ENCODE data around the gene CDH13. TPM values are rescaled to one million over a fixed set of nuclear protein-coding genes. Genes with fewer than 3 reads are reported as not detected.

The CDH13 gene
- total RNA-seq, 2 donors from 2014 or later = 2.4 to 6.3 TPM

- intact Hi-C loops (cut with DNase I) = no loop called here
Measured at GRCh38 chr16:83660282-83660681, 1033.5 kb downstream of the CDH13 start.

GRCh38 chr16:83661656-83662055, 1034.9 kb downstream of the CDH13 start:
- Histone ChIP-seq H3K4me1 (no peaks in the 10 kb centered on the region), H3K9ac (ENCODE audit: low read depth in 2 of 2, low read length in 2 of 2) (no peak overlapping the region), H3K27me3 (no peaks in the 10 kb centered on the region), H3K9me3 (no peaks in the 10 kb centered on the region), H3K36me3 (no peaks in the 10 kb centered on the region), H3K27ac (no peak overlapping the region), H3K4me3 (no peak overlapping the region)
- TF ChIP-seq CTCF (IDR thresholded peaks at IDR 0.05) = no peak
- DNase-seq = no peak
- intact Hi-C loops (cut with DNase I) = no loop called here

More at GRCh38 chr16:83660282-83660681, 1033.5 kb downstream of the CDH13 start:
- no peak for DNase-seq
- H3K9me3 ChIP-seq = no peaks in the 10 kb centered on the region
- no peak for TF ChIP-seq CTCF (IDR thresholded peaks at IDR 0.05)
- no peak overlapping the region for H3K27ac ChIP-seq
- no peaks in the 10 kb centered on the region for H3K36me3 ChIP-seq
- H3K4me3 ChIP-seq = no peak overlapping the region
- no peak overlapping the region for H3K9ac ChIP-seq (ENCODE audit: low read depth in 2 of 2, low read length in 2 of 2)
- no peaks in the 10 kb centered on the region for H3K27me3 ChIP-seq
- H3K4me1 ChIP-seq = no peaks in the 10 kb centered on the region

- H3K36me3 ChIP-seq = no peaks in the 10 kb centered on the region
Measured at GRCh38 chr16:83666449-83666848, 1039.7 kb downstream of the CDH13 start.

GRCh38 chr16:83669456-83669855, 1042.7 kb downstream of the CDH13 start:
- Histone ChIP-seq H3K4me3 (no peak overlapping the region), H3K9ac (ENCODE audit: low read depth in 2 of 2, low read length in 2 of 2) (no peak overlapping the region), H3K9me3 (no peaks in the 10 kb centered on the region), H3K27ac (no peak overlapping the region), H3K36me3 (no peaks in the 10 kb centered on the region), H3K27me3 (no peaks in the 10 kb centered on the region), H3K4me1 (no peaks in the 10 kb centered on the region)
- DNase-seq = no peak
- intact Hi-C loops (cut with DNase I) = no loop called here
- no peak for TF ChIP-seq CTCF (IDR thresholded peaks at IDR 0.05)

More at GRCh38 chr16:83666449-83666848, 1039.7 kb downstream of the CDH13 start:
- no peak for TF ChIP-seq CTCF (IDR thresholded peaks at IDR 0.05)
- H3K4me3 ChIP-seq = no peak overlapping the region
- peak; percentile 21 for DNase-seq
- H3K9me3 ChIP-seq = no peaks in the 10 kb centered on the region
- no peak overlapping the region for H3K27ac ChIP-seq
- no peaks in the 10 kb centered on the region for H3K27me3 ChIP-seq
- no peaks in the 10 kb centered on the region for H3K4me1 ChIP-seq
- intact Hi-C loops (cut with DNase I) = no loop called here
- H3K9ac ChIP-seq (ENCODE audit: low read depth in 2 of 2, low read length in 2 of 2) = no peak overlapping the region

GRCh38 chr16:83674931-83675535, 1048.3 kb downstream of the CDH13 start:
- H3K9me3 ChIP-seq = no peaks in the 10 kb centered on the region
- no peak for TF ChIP-seq CTCF (IDR thresholded peaks at IDR 0.05)
- H3K36me3 ChIP-seq = no peaks in the 10 kb centered on the region
- no peak overlapping the region for H3K9ac ChIP-seq (ENCODE audit: low read depth in 2 of 2, low read length in 2 of 2)
- intact Hi-C loops (cut with DNase I) = no loop called here
- H3K4me1 ChIP-seq = no peaks in the 10 kb centered on the region
- no peak overlapping the region for H3K27ac ChIP-seq
- no peak for DNase-seq
- H3K4me3 ChIP-seq = no peak overlapping the region
- H3K27me3 ChIP-seq = no peaks in the 10 kb centered on the region
